Immature natural killer cell (primary cell): Measurements from ENCODE around the gene PPP1R37. TPM values are rescaled to one million over a fixed set of nuclear protein-coding genes. Genes with fewer than 3 reads are reported as not detected.
"Not testable (repeated sequence)": the region's sequence is repeated elsewhere in the genome, so short reads cannot be mapped to it uniquely, and the experiment has no call there.

ENCODE experiments used
- DNase-seq, 3 donors: peaks; one replicate each; pipeline ENCODE4 v3.0.0; 2022; ENCODE audit warnings: mixed read lengths in 1 of 3
- H3K27ac Mint-ChIP-seq, 6 donors: one replicate each; pipeline ENCODE4 v1.8.0; 2020; ENCODE audit warnings: mixed read lengths in 6 of 6, mild to moderate bottlenecking in 5 of 6, inconsistent platforms in 4 of 6, moderate library complexity in 3 of 6
- H3K27me3 Mint-ChIP-seq, 3 donors: one replicate each; pipeline ENCODE4 v1.8.0; 2020 to 2021; ENCODE audit warnings: low read depth in 3 of 3, mild to moderate bottlenecking in 3 of 3, mixed read lengths in 3 of 3, moderate library complexity in 3 of 3, inconsistent platforms in 1 of 3
- H3K36me3 Mint-ChIP-seq, 3 donors: one replicate each; pipeline ENCODE4 v1.8.0; 2020; ENCODE audit warnings: mixed read lengths in 3 of 3, inconsistent platforms in 2 of 3, mild to moderate bottlenecking in 2 of 3
- H3K4me1 Mint-ChIP-seq, 2 donors: one replicate each; pipeline ENCODE4 v1.8.0; 2020; ENCODE audit warnings: inconsistent platforms in 2 of 2, mild to moderate bottlenecking in 2 of 2, mixed read lengths in 2 of 2, moderate library complexity in 1 of 2
- H3K4me3 Mint-ChIP-seq, 5 donors: one replicate each; pipeline ENCODE4 v1.8.0; 2020; ENCODE audit warnings: mild to moderate bottlenecking in 5 of 5, mixed read lengths in 5 of 5, inconsistent platforms in 3 of 5, moderate library complexity in 3 of 5
- H3K9me3 Mint-ChIP-seq, 6 donors: one replicate each; pipeline ENCODE4 v1.8.0; 2020; ENCODE audit warnings: mild to moderate bottlenecking in 6 of 6, mixed read lengths in 6 of 6, inconsistent platforms in 4 of 6, moderate library complexity in 3 of 6
- polyA plus RNA-seq, 3 donors: library from polyadenylated mRNA; unstranded; fragments of 300-500 nt; fragmentation: Illumina TruSeq; gene quantifications; one replicate each; pipeline ENCODE4 v1.2.3, GENCODE V29; 2021

Gene PPP1R37
- polyA plus RNA-seq, 3 donors from 2014 or later, result 0.37 to 1.1 TPM; not detected in 1

DNA sequence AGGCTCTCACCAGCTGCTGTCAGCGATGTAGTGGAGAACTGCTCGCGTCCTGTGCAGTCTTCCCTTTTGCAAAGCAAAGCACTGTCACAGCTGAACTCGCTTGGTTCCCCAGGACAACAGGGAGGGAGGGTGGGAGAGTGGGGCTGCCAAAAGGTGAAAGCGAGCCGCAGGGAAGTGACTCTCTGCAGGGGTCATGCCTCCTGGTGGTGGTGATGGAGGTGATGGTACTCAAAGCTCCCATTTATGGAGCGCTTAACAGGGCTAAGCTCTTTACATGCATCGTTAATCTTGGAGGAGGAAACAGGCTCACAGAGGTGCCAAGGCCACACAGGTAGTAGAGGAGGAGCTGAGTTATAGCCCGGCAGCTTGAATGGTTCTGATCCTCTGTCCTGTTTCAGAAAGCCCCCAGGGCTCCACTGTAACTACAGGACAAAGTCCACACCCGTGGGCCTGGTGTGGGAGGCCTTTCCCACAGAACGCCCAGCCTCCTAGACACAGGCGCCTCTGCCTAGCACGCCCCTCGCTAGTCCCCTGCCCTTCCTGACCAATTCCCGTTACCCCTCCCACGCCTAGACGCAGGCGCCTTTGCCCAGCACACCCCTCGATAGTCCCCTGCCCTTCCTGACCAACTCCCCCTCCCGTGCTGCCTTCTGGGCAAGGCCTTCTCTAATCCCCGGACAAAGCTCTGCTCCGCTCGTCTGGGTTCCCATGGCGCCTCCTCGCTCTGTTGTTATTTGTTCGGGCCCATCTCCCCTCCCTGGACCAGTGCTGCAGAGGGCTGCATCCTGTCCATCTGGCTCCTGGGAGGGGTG, 10.7 kb downstream of the PPP1R37 start:
- Mint-ChIP-seq H3K36me3 (no peaks in the 10 kb centered on the region), H3K27ac (peak overlapping the region in 5 of 6 donors; percentile 72 to 93 (median 86)), H3K4me1 (peaks cover 47 to 55% of the 10 kb centered on the region in 2 donors), H3K4me3 (peak overlapping the region; percentile 43 to 69 (median 59)), H3K27me3 (peaks cover 0 to 2% (median 0%) of the 10 kb centered on the region in 3 donors), H3K9me3 (no peaks in the 10 kb centered on the region)
- DNase-seq, result no peak

DNA sequence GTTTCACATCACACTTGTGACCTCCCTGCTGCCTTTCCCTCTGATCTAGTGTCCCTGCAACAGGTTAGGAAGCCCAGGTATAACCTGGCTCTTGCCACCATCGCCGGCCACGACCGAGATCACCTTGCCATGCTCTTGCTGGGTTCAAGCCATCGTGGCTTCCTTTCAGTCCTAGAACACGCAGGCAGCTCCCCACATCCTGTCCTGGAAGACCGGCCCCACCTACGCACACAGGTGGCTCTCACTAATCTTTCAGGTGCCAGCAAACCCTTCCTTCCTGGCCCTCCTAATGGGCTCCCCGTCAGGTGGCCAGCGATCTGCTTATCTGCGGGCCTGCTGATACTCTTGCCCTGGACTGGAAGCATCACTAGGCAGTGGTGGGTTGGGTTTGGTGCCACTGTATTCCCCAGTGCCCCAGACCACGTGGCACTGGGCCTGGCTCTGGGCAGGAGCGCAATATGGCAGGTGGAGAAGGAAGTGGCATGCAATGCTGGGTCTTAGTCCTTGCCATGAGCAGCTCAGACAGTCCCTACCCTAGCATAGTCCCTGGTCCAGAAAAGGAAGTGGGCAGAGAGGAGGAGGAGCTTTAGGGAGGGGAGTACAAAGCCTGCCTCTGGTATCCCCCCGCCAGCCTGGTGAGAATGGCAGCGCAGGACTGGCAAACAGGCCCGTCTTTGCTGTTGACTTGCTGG, 11.8 kb downstream of the PPP1R37 start:
- H3K36me3 Mint-ChIP-seq, result no peaks in the 10 kb centered on the region
- H3K4me3 Mint-ChIP-seq, result peak overlapping the region; percentile 33 to 51 (median 38)
- peaks cover 43 to 45% of the 10 kb centered on the region in 2 donors for H3K4me1 Mint-ChIP-seq
- H3K27ac Mint-ChIP-seq, result peak overlapping the region in 5 of 6 donors; percentile 72 to 86 (median 84)
- H3K9me3 Mint-ChIP-seq, result no peaks in the 10 kb centered on the region
- H3K27me3 Mint-ChIP-seq, result peaks cover 0 to 2% (median 0%) of the 10 kb centered on the region in 3 donors
- no peak for DNase-seq

DNA sequence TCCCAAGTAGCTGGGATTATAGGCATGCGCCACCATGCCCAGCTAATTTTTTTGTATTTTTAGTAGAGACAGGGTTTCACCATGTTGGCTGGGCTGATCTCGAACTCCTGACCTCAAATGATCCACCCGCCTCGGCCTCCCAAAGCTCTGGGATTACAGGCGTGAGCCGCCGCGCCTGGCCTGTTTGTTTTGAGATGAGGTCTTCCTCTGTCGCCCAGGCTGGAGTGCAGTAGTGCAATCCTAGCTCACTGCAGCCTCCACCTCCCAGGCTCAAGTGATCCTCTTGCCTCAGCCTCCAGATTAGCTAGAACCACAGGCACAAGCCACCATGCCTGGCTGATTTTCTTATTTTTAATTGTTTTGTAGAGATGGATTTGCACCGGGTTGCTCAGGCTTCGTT, 13.4 kb downstream of the PPP1R37 start:
- not testable (repeated sequence) for H3K27ac Mint-ChIP-seq, H3K4me3 Mint-ChIP-seq, H3K27me3 Mint-ChIP-seq, H3K36me3 Mint-ChIP-seq, H3K9me3 Mint-ChIP-seq, DNase-seq
- peaks cover 35 to 39% of the 10 kb centered on the region in 2 donors for H3K4me1 Mint-ChIP-seq

- no peaks in the 10 kb centered on the region for H3K36me3 Mint-ChIP-seq
- H3K27me3 Mint-ChIP-seq, result peaks cover 0 to 2% (median 0%) of the 10 kb centered on the region in 3 donors
- H3K27ac Mint-ChIP-seq, result peak overlapping the region in 1 of 6 donors; percentile 34
- no peak overlapping the region for H3K4me3 Mint-ChIP-seq
- H3K9me3 Mint-ChIP-seq, result no peaks in the 10 kb centered on the region
- H3K4me1 Mint-ChIP-seq, result peaks cover 33 to 35% of the 10 kb centered on the region in 2 donors
- no peak for DNase-seq
These were observed 14.7 kb downstream of the PPP1R37 start for GRCh38 chr19:45107621-45108150.

DNA sequence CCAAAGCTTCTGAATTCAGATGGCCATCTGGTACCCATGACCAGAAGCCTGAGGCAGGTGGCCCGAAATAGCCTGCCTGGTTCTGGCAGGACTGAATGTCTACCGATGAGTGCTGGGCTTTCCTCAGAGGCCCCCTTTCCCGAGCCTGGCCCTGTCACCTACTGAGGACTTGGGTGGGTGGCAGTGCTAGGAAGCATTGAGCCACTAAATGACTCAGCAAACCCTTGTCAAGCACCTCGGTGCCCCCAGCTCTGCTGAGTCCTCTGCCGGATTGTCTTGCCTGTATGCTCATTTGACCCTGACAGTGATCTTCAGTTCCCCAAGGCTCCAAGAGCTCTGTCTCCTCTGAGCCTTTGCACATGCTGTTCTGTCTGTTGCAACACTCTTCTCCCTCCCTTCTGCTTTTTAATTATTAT, 17.9 kb downstream of the PPP1R37 start:
- H3K27me3 Mint-ChIP-seq, result peaks cover 0 to 2% (median 0%) of the 10 kb centered on the region in 3 donors
- H3K4me1 Mint-ChIP-seq, result peaks cover 15 to 16% of the 10 kb centered on the region in 2 donors
- DNase-seq, result no peak
- H3K36me3 Mint-ChIP-seq, result no peaks in the 10 kb centered on the region
- H3K9me3 Mint-ChIP-seq, result no peaks in the 10 kb centered on the region
- H3K4me3 Mint-ChIP-seq, result no peak overlapping the region
- no peak overlapping the region for H3K27ac Mint-ChIP-seq

DNA sequence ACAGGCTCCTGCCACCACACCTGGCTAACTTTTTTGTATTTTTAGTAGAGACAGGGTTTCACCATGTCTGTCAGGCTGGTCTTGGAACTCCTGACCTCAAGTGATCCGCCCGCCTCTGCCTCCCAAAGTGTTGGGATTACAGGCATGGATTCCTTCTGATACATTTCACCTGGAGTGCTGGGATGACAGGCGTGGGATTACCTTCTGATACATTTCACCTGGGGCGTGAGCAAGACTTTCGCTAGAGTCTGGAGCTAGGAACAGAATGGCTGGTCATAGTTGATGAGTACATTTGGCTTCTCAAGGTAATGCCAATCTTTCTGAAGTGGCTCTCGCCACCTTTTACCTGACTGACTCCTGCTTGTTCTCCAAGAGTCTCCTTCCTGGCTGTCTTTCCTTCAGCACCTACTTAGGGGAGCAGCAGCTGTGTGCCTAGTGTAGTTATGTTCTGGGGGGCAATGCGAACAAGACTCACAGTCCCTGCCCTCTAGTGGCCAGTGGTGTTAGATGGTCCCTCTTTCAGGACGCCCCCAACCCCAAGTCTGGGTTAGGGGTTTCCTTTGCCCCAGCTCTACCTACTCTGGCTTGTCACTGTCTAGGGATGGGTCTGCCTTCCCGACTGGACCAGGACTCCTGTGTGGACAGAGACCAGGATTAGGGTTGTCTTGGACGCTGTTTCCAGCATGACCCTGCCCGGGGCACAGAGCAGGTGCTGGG, 19.3 kb downstream of the PPP1R37 start:
- H3K9me3 Mint-ChIP-seq, result no peaks in the 10 kb centered on the region

GRCh38 chr19:45113628-45114027, 20.6 kb downstream of the PPP1R37 start:
- Mint-ChIP-seq H3K36me3 (no peaks in the 10 kb centered on the region), H3K27ac (no peak overlapping the region), H3K4me1 (peaks cover 35 to 41% of the 10 kb centered on the region in 2 donors), H3K9me3 (no peaks in the 10 kb centered on the region), H3K27me3 (peaks cover 0 to 2% (median under 1%) of the 10 kb centered on the region in 3 donors), H3K4me3 (no peak overlapping the region)
- no peak for DNase-seq

More for the DNA sequence above, 19.3 kb downstream of the PPP1R37 start:
- Mint-ChIP-seq H3K27me3 (peaks cover 0 to 2% (median 2%) of the 10 kb centered on the region in 3 donors), H3K4me1 (peaks cover 26 to 27% of the 10 kb centered on the region in 2 donors), H3K36me3 (no peaks in the 10 kb centered on the region), H3K27ac (no peak overlapping the region), H3K4me3 (no peak overlapping the region)
- DNase-seq, result no peak

- H3K36me3 Mint-ChIP-seq, result no peaks in the 10 kb centered on the region
- H3K9me3 Mint-ChIP-seq, result no peaks in the 10 kb centered on the region
- H3K4me3 Mint-ChIP-seq, result no peak overlapping the region
- DNase-seq, result no peak
- peaks cover 40 to 43% of the 10 kb centered on the region in 2 donors for H3K4me1 Mint-ChIP-seq
- H3K27me3 Mint-ChIP-seq, result peaks cover 0 to 2% (median 0%) of the 10 kb centered on the region in 3 donors
- no peak overlapping the region for H3K27ac Mint-ChIP-seq
These were observed 21.1 kb downstream of the PPP1R37 start for GRCh38 chr19:45114116-45114515.

- no peak for DNase-seq
- Mint-ChIP-seq H3K9me3 (no peaks in the 10 kb centered on the region), H3K36me3 (no peaks in the 10 kb centered on the region), H3K4me3 (peak overlapping the region in 1 of 5 donors; percentile 60), H3K4me1 (peaks cover 55% of the 10 kb centered on the region in 2 donors), H3K27me3 (peaks cover 0 to 2% (median 0%) of the 10 kb centered on the region in 3 donors), H3K27ac (no peak overlapping the region)
These were observed 23.0 kb downstream of the PPP1R37 start for GRCh38 chr19:45115809-45116615.

DNA sequence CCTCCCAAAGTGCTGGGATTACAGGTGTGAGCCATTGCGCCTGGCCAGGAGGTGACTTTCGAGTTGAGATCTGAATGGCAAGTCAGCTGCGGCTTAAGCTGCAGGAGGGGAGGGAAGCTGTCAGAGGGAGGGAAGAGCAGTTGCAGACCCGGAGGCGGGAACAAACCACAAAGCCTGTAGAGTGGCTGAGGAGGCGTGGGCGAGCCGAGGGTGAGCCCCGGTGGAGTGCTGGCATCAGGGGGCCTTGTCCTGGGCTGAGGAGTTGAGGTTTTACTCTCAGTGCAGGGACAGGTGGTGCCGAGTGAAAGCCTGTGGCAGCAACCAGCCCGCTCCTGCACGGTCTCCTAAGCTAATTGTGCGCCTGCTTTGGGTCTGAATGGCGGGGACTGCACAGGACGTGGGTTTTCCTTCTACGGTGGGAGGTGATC, 24.2 kb downstream of the PPP1R37 start:
- peaks cover 0 to 2% (median 0%) of the 10 kb centered on the region in 3 donors for H3K27me3 Mint-ChIP-seq
- no peaks in the 10 kb centered on the region for H3K9me3 Mint-ChIP-seq
- H3K4me3 Mint-ChIP-seq, result peak overlapping the region in 4 of 5 donors; percentile 33 to 60 (median 44)
- H3K36me3 Mint-ChIP-seq, result no peaks in the 10 kb centered on the region
- peak overlapping the region in 5 of 6 donors; percentile 17 to 80 (median 43) for H3K27ac Mint-ChIP-seq
- peak in 2 of 3 donors; percentile 13 for DNase-seq
- H3K4me1 Mint-ChIP-seq, result peaks cover 67% of the 10 kb centered on the region in 2 donors

GRCh38 chr19:45117671-45118070, 24.7 kb downstream of the PPP1R37 start:
- no peak for DNase-seq
- Mint-ChIP-seq H3K4me3 (peak overlapping the region in 1 of 5 donors; percentile 10), H3K9me3 (no peaks in the 10 kb centered on the region), H3K4me1 (peaks cover 72% of the 10 kb centered on the region in 2 donors), H3K36me3 (no peaks in the 10 kb centered on the region), H3K27me3 (peaks cover 0 to 2% (median 0%) of the 10 kb centered on the region in 3 donors), H3K27ac (peak overlapping the region in 3 of 6 donors; percentile 17 to 76 (median 48))

DNA sequence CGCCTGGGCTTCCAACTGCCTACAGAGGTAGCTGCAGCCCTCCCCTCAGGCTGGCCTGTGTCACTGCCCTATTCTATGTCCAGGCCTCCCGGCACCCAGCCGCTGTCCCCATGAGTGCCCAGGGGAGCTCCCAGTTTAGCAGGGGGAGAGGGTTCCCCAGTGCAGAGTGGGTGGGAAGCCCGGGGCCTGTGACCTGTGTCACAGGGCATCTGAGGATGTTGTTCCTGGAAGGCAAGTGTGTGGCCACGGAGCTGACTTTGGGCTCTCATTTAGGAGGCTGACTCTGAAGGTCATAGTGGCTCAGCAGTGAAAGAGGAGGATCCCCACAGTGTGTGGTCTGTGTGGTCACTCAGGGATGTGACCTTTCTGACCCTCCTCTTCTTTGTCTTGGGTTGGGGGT, 25.1 kb downstream of the PPP1R37 start:
- H3K4me3 Mint-ChIP-seq, result peak overlapping the region in 2 of 5 donors; percentile 49 to 65
- H3K27me3 Mint-ChIP-seq, result peaks cover 0 to 2% (median 0%) of the 10 kb centered on the region in 3 donors
- no peak for DNase-seq
- H3K27ac Mint-ChIP-seq, result peak overlapping the region in 4 of 6 donors; percentile 48 to 82 (median 75)
- H3K9me3 Mint-ChIP-seq, result no peaks in the 10 kb centered on the region
- H3K4me1 Mint-ChIP-seq, result peaks cover 72 to 73% of the 10 kb centered on the region in 2 donors
- H3K36me3 Mint-ChIP-seq, result no peaks in the 10 kb centered on the region
